GM12865 (cell line): ENCODE data around the gene TTC28.

Experiments
- DNase-seq: peaks from one replicate; pipeline ENCODE4 v3.0.0; 2010; ENCODE audit warnings: low read depth
- H3K4me3 ChIP-seq: 2 replicates; pipeline ENCODE4 v1.5.1; 2011; ENCODE audit warnings: mild to moderate bottlenecking, low read depth, low read length, control low read depth
- TF ChIP-seq, protein P1 (sequence below): IDR thresholded peaks from 2 replicates; pipeline ENCODE4 v1.5.1; 2011; ENCODE audit warnings: low read length, control low read depth, low read depth, inconsistent platforms; ENCODE audit not compliant: insufficient read depth; ENCODE audit errors: missing control alignments

The TTC28 gene

DNA sequence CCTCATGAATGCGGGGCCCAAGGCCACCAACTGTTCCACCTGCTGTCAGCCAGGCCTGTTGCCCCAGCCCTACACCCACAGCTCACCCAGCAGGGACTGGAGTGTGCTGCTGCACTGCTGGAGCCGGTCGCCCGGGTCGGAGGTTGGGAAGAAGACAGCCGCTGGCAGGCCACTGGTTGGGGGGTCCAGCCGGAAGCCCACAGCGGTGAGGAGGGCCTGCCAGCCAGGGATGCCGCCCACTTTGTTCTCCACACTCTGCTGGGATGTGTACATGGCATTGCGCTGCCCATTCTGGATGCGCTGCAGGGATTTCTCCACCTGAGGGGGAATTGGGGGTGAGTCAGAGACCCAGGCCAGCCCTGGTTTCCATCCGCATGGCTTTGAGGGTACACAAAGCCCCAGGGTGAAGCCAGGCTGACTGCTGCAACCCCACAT lies 686.4 kb downstream of the TTC28 start:
- DNase-seq, result no peak
- H3K4me3 ChIP-seq, result no peak overlapping the region
- TF ChIP-seq, protein P1, sequence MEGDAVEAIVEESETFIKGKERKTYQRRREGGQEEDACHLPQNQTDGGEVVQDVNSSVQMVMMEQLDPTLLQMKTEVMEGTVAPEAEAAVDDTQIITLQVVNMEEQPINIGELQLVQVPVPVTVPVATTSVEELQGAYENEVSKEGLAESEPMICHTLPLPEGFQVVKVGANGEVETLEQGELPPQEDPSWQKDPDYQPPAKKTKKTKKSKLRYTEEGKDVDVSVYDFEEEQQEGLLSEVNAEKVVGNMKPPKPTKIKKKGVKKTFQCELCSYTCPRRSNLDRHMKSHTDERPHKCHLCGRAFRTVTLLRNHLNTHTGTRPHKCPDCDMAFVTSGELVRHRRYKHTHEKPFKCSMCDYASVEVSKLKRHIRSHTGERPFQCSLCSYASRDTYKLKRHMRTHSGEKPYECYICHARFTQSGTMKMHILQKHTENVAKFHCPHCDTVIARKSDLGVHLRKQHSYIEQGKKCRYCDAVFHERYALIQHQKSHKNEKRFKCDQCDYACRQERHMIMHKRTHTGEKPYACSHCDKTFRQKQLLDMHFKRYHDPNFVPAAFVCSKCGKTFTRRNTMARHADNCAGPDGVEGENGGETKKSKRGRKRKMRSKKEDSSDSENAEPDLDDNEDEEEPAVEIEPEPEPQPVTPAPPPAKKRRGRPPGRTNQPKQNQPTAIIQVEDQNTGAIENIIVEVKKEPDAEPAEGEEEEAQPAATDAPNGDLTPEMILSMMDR, result no peak

DNA sequence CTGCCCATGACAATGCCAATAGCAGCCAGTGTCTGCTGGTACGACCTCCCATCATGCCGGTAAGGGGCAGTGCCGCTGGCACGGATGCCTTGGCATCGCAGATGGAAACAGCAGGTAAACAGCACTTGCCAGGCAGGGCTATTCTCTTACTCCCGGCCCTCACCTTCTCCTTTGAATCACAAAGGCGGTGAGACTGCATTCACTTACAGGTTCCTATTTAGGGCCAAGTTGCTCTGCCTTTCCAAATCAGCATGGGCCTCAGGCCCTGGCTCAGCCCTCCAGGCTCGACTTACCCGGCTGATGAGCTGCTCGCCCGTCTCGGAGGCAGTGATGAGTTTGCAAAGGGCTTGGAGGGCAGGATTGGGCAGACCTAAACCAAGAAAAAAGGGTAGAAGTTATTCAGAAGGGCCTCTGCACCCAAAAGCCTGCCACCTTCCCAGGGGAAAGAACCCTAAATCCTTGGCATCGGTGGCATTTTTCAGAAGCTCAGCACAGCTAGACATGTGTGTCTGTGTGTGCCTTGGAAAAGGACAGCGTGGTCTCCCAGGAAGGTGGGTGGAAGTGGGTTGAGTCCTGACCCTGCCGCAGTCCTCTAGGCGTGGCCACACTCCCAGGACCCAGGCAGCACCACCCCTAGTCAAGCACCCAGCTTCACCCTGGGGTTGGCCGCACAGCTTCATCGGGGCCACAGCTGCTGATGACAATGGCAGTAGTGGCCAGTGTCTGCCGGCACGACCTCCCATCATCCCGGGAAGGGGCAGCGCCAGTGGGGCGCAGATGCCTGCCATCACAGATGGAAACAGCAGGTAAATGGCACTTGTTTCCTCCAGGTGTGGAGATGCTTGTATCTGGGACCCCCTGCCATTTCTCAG lies 687.1 kb downstream of the TTC28 start:
- TF ChIP-seq, protein P1, result no peak
- H3K4me3 ChIP-seq, result no peak overlapping the region
- DNase-seq, result no peak

DNA sequence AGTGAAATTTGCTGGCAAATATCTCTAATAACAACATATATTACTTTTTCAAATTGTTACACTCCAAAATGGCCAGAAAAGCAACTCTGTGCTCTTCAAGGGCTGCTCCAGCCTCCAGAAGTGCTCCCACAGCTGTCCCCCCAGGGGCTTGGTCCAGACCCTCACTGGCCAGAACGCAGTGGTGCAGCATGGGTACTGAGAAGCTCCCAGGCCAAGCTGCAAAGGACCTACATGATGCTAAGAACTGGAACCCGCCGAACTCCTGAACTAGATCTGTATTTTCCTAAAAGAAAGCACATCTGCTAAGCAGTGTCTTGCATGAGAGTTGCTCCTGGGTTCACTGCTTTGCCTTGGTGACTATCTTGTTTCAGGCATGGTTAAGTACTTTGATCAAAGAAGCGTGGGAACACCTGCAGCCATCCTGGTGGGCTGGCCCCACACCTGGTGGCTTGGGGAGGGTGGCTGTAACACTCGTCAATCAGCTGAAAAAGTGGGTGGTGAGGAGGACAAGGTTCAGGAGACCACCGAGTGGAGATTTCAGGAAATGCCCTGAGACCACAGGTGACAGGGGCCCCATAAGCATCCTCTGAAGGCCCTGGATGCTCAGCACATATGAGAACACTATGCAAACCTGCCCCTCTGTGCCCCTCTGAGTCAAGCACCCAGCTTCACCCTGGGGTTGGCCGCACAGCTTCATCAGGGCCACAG lies 687.9 kb downstream of the TTC28 start:
- no peak overlapping the region for H3K4me3 ChIP-seq
- DNase-seq, result peak; percentile 39
- TF ChIP-seq, protein P1, result no peak

DNA sequence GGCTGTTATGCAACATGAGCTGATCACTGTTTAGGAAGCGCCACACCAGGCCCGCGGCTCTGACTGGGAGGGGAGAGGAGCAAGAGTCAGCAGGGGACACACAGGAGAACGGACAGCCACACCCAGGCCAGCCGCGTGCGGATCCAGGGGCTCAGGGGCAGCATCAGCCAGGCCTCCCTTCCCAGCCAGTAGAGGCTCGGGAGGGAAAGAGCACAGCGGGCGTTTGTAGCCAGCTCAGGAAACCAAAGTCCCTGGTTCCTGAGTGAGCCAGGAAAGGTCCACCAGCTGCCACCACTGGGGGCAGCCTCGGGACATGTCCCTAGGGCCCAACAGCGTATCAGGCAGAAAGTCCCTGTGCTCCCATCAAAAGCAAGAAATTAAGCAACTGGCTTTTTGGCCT lies 688.8 kb downstream of the TTC28 start:
- DNase-seq, result peak; percentile 36
- TF ChIP-seq, protein P1, result peak; percentile 54
- H3K4me3 ChIP-seq, result no peak overlapping the region

DNA sequence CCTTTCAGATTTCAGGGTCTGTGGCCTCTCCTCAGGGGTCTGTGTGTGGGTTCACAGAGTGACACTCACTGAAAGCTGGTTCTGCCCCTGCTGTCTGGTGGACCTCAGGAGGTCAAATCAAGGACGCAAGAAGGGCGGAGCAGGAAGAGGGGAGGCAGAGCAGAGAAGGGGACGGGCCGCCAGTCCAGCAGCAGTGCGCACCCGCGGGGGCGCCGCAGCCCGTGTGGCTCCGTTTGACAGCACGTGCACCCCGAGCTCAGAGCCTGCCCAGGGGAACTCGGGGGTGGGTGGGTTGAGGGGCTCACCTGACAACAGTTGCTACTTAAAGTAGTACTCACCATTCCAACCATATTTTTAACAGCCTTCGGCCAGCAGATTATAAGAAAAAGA lies 689.2 kb downstream of the TTC28 start:
- no peak for DNase-seq
- TF ChIP-seq, protein P1, result no peak
- H3K4me3 ChIP-seq, result no peak overlapping the region

DNA sequence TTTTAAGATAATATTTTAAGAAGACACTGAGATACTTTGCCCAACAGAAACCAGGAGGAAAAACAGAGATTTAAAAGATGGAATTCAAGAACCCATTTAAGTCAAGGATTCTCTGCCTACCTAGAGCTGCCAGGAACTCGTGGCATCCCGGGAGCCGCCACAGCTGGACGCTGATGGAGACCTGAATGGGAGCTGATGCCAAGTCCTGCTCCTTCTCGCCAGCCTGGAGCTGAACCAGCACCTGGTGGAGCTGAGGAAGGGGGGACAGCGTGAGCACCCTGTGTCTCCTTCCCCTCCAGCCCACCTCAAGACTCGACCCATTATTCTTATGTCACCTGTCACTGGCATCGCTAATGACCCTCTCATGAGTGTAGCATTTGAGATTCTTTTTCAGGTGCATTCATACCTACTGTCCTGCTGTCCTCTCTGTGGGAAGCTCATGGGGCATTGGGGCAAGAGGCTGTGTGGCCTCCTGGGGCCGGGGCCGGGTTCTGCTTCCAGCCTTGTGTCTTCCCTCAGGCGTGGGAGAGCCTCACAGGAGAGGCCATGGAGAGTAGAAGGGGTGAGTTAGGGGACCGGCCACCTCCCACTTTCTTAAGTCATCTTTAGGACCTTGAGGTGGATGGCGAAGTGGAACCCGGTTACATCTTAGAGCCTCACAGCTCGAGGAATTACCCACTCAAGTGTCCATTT lies 689.7 kb downstream of the TTC28 start:
- DNase-seq, result no peak
- TF ChIP-seq, protein P1, result no peak

More for the DNA sequence above, 689.7 kb downstream of the TTC28 start:
- no peak overlapping the region for H3K4me3 ChIP-seq
